ENCODE data around the gene ZFAND3.

Gene ZFAND3

DNA sequence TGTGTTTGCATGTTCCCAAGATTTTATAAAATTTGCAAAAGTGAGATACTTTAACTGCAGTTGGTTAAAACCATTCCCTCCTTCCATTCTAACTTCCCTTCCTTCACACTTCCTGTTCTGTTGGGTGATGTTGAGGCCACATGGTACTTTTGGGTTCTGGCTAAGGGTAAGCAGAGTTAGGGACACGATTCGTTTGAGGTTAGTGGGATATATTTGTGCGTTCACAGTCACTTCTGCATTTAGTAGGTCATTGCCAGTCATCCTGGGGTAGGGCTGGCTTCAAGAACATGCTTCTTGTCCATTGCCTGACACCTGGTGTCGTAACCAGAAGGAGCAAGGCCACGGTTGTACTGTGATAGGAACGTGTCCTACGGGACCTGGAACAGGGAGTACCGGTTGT, 340.1 kb downstream of the ZFAND3 start:
- DNase-seq: no peak

DNA sequence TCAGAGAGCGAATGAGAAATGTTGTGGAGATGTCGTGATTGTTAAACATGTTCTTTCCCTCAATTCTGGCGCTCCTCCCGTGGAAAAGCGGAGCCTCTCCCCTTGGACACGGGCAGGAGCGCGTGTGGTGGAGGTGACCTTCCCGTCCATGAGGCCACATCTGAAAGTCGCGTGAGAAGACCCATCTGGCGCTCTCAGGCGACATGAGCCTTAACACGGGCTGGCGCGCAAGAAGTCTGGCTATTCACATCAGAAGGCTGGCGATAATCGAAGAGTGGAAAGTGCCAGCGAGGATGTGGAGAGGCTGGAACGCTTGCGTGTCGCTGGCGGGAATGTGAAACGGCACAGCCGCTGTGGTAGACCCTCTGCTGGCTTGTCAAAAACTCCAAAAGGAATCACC, 341.3 kb downstream of the ZFAND3 start:
- no peak for DNase-seq

DNA sequence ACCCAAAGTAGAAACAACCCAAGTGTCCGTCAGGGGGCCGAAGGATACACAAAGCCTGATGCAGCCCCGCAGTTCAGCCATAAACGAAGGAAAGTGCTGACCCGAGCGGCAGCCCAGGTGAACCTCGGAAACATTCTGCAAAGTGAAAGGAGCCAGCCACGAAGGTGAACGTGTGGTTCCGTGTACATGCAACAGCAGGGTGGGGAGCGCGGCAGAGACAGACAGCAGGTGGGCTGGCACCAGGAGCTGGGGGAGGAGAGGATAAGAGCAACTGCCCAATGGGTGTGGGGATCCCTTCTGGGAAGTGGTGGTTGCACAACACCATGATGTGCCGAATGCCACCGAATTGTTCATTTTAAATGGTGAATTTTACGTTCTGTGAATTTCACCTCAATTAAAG, 341.8 kb downstream of the ZFAND3 start:
- DNase-seq: no peak

DNA sequence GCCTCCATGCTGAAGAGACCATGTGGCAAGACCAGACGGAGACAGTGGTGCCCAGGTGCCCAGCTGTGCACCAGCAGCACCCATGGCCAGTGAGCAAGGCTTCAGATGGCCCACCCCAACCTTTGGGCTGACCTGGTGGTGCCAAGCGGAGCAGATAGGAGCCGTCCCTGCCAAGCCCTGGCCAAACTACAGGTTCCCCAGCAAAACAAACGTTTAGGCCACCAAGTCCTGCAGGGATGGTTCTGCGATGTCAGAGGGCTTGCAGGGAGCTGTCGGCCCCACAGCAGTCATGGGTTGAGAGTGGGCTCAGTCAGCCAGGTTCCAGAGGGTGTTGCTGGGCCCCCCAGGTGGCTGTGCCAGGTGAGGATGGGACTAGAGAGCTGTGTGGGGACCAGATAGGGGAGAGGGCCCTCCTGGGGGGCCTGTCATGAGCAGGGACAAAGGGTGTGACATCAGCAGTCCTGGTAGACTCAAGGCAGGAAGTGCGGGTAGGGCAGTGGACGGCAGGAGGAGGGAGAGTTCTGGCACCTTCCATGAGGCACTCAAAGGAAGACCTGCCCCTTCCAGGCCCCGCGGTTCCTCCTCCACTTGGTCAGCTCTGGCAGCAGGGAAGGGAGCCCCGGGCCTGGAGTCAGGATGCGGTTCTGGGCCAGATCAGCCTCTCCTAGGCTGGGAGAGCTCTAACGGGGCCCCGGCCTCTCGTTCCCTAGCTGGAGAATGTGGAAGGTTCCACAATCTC, 342.4 kb downstream of the ZFAND3 start:
- no peak for DNase-seq

DNA sequence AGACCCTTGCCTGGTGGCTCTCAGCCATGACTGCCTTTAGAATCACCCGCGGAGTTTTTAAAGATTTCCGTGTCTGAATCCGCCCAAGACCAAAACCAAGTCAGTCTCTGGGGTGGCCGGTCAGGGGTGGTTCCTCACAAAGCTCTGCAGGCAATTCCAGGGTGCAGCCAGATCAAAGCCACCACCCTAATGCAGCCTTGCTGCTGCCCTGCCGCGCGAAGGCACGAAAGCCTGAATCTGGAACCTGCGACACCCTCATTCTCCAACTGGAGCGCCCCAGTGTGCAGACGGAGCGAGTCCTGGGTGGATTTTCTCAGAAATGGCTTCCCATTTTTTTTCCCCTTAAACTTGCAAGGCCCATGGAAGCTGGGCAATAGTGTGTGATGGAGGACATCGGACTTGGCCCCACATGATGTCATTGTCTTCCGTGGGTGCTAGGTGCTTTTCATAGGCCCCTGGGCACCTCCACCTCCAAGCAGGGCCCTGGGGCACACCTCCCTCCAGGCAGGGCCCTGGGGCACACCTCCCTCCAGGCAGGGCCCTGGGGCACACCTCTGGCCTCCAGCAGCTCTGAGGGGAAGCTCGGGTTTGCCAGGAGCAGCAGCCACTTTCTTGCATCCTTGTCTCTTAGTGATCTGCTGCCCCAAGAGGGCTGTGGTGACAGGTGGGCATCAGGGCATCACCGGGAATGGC, 343.1 kb downstream of the ZFAND3 start:
- DNase-seq: no peak

DNA sequence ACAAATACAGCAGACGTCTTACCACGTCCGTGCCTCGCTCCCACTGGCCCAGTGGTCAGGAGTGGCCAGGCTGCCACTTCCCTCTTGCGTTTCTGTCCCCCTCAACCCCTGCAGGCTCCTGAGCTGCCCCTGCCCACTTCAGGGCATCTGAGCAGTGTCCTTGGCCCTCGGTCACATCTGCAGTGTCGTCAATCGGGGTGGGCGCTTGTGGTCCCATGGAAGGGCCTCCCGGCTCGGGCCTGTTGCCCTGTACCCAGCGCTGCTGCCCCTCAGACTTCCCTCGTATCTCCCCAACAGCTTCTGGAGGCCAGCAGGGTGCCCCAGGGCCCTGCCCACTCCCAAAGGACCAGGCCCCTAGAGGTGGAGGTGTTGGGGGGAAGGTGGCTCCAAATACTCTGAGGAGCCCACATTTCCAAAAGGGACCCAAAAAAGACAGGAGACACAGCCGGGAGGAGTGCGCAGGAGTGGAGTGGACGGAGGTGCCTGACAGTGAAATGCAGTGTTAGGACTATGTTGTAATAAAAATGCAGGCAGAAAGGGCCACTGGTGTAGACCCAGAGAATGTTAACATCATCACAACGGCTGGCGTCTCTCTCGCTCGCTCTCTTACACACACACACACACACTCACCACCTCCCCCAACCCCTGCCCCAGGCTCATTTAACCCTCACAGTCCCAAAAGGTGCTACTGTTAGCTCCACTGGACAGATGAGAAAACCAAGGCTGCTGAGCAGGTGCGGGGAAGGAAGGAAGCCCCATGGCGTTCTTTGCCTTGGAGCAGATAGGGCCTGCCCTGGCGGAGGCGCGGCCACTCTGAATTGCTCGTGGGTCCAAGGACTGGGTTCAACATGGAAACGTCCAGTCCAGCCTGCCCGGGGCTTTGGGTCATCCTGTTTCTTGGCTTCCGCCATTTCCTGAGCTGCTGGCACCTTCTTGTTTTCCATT, 343.9 kb downstream of the ZFAND3 start:
- no peak for DNase-seq

DNA sequence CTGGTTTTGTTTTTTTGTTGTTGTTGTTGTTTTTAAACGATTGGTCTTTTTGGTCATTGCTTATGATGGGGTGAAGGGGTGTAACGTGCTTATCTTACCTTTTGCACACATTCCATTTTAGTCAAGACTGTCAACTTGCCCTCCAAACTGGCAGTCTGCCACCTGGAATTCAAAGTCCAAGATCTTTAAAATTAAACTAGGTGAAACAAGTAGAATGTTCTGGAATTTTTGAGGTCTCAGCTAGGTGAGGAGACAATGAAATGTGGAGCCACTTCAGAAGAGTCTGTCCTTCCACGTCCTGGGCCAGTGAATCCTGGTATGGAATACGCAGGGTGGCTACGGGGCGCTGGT, 344.6 kb downstream of the ZFAND3 start:
- DNase-seq: no peak

DNA sequence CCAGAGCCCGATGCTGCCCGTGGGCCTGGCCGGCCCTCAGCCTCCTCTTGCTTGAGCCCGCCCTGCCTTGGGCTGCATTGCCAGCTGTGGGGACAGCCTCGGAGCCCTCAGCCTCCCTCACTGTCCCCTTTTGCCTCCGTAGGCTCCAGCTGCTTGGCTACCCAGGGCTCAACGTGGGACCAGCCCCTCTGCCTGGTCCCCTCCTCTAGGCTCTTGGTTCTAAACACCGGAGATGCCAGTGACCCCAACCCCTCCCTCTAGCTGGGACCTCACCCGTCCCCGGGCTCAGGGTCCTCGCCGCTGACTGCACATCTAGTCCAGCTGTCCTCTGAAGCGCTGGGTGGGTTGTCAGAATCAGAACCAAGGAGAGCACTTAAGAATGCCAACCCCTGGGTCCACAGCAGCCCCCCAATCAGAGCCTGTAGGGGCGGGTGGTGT, 345.2 kb downstream of the ZFAND3 start:
- DNase-seq: no peak

DNA sequence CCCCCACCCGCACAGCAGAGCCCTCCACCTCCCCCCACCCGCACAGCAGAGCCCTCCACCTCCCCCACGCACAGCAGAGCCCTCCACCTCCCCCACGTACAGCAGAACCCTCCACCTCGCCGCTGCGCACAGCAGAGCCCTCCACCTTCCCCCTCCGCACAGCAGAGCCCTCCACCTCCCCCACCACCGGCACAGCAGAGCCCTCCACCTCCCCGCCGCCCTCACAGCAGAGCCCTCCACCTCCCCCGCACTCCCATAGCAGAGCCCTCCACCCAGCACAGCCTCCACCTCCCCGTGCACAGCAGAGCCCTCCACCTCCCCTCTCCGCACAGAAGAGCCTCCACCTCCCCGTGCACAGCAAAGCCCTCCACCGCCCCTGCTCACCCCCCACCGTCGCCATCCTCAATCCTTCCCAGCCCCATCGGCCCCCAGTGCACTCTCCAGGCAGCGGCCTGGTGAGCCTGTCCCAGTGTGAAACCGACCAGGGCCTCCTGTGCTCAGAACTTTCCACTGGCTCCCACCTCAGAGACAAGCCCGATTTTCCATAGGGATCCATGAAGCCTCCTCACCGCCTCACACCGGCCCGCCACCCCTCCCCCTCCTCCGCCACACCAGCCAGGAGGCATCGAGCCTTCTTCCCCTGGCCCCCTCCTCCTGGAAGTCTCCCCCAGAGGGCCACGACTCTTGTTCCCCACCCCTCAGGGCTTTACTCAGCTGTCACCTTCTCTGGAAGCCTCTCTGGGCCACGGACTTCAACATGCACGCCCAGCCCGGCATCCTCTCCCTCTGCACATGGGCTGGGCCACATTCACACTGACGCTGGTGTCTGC, 347.1 kb downstream of the ZFAND3 start:
- DNase-seq: no peak

DNA sequence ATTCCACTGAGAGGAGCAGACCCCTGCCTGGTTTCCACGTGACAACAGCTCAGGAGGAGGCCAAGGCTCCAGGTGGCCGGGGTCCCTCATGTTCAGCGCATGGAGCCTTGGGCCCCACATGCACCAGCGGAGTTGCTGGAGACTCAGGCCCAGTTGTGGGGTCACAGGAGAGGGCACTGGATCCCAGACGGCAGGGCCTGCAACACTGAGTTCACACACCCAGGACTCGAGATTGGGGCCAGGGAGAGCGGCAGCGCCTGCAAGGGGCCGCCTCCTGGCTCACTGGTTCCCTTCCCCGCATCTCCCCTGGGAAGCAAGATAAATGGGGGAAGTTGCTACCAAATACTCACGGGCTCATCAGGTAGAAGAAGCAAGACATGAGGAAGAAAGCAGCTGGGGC, 348.1 kb downstream of the ZFAND3 start:
- no peak for DNase-seq

DNA sequence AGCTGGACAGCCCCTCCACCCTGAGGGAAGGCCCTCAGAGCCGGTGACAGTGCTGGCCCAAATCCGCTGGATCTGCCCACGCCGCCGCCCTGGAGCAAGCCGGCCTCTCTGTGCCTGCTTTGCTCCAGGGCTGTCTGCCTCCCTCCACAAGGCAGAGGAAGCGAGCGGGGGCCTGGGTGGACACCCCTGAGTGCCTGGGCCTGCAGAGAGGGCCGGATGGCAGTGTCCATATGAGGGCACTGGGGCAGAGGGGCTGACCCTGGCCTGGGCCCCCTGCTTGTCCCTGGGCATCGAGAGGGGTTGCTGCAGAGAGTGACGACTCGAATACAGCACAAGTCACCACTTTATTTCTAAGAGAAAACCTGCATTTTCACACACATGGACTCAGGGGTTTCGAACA, 348.6 kb downstream of the ZFAND3 start:
- no peak for DNase-seq

DNA sequence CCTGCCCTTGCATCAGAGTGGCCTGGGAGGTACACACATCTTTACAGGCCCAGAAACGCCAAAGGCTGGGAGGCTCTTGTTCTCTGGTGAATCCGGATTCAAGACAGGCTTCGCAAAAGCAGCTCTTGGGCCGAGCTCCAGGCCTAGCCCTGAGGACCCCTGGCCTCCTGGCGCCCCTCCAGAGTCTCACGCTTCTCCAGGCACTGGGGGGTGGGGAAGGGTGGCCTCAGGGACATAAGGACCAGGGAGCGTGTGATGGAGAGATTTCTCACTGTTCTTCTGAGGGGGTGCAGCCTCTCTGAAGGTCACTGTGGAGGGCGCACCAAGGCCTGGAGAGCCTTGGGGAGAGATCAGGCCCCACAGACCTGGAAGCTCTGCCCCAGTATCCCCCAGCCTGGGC, 349.2 kb downstream of the ZFAND3 start:
- DNase-seq: no peak

DNA sequence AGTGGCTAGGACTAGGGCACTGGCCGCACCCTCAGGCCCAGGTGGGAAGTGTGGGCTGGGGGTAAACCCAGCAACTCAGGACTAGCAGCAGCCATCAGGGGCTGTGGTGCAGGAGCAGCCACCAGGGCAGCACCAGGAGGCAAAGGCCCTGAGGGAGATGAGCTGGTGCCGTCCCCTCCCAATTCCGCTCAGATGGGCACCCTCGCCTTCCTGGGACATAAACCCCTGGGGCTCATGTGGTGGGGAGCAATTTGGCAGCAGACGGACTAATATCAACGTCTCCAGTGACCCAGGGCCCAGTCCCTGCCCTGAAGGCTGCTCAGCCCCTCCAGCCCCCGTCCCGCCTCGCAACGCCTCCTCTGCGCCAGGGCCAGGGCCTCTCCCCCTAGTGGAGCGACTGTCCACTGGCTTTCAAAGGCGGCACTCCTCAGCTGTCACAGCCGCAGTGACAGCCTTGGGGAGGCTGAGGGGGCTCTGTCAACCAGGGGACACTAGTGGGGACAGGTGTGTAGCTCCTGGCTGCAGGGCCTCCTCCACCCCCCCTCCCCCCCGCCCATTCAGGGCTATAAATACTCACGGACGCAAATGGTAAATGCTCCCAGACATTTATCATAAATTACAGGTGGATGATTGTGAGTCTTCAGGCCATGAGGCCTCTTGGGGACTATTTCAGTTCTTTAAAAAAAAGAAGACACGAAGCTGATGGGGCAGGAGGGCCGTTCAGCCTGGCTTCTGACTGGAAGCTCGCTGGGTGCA, 349.9 kb downstream of the ZFAND3 start:
- no peak for DNase-seq

DNA sequence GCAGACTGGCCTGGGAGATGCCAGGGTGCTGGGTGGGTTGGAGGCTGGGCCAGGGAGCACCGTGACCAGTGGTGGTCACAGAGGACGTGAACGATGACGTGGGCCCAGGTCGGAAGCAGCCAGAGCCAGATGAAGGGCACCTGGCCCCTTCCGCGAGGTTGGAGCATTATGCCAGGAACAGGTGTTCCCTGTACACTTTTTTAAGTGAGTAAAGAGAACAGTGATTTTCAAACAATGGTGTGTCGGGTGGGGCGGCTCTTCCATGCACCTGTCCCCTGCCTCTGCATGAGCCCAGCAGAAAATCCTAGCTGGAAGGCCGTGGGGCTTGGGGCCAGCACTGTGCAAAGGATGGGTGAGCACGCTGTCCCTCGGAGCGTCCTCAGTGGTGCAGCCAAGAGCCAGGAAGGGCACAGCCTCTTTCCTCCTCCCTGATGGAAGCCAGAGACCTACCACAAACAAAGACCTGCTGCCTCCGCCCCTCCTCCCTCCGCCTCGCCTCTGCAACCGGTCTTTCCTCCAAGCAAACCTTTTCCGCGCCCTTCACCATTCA, 350.5 kb downstream of the ZFAND3 start:
- DNase-seq: no peak

DNA sequence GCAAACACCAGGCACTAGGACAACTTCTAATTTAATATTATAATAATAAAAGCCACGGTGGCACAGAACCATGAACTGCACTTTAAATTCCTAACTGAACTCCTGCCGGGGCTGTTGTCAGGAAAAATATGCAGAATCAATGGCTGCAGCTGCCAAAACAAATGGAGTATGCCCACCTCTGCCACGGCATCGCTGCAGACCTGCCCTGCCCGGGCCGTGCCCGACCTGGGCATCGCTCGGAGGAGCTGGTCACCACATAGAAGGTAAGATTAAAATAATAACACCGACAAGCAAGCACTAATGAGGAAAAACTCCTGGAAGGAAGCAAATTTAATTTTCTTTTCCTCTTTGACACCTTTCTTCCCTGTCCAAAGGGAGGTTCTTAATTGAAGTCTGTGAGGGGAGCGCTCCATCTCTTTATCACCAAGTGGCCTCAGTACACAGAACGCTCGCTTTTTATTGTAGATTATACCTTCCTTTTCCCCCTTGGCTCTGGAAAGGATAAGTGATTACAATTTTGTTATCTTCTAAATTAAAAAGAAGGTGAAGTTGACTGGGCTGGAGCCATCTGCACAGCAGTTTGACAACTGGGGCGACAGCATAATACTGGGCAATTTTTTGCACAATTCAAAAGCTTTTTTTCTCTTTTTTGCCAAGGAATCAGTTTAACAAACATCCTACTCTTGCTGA, 351.3 kb downstream of the ZFAND3 start:
- DNase-seq: no peak

DNA sequence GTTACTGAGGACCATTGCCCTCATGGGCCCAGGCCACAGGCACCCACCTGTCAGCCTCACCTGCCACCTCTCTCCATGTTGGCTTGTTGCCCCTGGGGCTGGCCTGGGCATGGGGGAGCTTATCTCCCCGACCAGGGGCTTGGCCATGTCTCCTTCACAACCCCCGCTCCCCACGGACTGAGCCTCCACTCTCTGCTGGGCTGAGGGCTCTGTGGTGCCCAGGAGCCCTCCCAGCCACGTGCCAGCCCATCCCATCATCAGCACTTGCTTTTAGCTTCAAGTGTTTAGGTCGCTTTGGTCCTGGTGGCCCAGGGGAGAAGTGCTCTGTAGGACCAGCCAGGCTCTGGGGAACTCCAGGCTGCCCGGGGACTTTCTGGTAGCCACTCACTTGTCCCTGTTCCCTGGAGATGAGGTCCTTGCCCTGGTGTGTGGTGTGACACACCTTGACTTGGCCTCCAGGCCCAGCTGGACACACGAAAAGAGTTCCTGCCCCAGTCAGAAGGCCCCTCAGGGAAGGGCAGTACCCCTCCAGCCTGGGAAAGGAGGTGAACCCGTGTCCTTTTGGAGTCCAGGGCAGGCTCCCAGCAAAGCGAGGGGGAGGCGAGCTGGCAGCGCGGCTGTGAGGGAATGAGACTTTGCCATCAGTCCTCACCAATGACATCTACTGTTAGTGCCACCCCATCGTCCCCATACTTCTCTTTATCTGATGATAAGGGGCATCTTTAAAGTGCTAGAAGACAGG, 352.6 kb downstream of the ZFAND3 start:
- DNase-seq: no peak

DNA sequence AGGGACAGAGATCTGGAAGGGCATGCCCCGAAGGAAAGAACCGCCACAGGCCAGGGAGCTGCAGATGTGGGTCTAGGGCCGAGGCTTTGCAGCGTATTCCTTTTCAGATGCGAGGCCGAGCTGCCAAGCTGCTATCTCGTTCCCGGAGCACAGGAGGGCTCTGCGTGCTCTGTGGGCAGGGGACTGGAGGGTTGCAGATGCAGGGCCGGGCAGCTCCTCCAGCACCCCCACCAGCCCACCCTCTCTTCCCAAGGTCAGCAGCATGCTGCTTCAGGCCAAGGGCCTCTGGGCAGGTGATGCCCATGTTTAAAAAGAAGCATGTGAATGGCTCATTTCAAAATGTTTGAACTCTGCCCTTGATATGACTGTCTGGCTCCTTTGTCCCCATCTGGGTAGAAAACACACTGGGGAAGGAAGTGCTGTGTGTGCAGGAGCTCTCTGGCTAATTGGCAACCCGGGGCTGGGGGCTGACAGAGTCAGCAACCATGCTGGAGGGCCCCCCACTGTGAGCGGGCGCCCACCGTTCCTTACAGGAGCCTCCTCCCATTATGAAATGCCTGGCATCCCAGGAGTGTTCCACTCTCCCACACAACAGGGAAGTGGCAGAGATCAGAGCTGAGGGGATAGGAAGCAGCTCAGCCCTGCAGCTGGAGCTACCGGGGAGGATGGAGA, 353.3 kb downstream of the ZFAND3 start:
- no peak for DNase-seq

DNA sequence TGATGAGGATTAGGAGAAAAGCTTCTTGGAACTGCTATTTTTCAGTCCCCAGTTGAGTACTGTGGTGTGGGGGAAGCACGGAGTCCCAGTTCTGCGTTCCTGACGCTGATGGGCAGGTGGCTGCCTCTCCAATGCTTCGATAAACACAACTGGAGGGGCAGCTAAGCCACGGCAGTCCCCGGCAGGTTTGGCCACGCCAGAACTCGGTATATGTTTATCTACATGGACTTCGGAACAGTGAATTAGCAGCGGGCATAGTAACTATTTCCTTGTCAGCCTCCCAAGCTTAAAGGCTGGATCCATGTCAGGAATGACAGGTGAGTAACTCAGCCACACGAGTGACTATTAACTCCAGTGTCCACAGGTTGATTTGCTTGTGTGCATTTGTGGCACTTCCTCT, 354.4 kb downstream of the ZFAND3 start:
- DNase-seq: no peak

DNA sequence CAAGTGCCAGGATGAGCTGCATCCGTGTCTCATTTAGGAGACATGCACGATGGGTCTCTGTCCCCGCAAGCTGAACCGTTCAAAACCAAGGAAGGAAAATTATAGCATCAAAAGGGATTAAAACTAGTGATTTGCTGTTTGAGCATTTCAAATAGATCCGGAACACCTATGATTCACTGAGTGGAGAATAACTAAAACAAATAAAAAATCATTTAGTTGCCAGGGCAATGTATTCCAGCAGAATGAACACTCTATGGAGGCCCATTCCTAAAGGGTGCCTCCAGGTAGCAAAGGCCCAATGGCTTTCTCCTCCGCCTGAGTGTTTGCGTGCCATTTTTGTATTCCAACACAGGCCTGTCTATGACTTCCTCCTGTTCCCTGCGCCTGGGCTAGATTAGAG, 354.8 kb downstream of the ZFAND3 start:
- DNase-seq: no peak
